Breast epithelium (tissue), 4 donors: ENCODE results near the gene CYP2B6. TPM values are rescaled to one million over a fixed set of nuclear protein-coding genes. Genes with fewer than 3 reads are reported as not detected.
"Not testable (repeated sequence)": the region's sequence is repeated elsewhere in the genome, so short reads cannot be mapped to it uniquely, and the experiment has no call there.

Experiments
- DNase-seq, 2 donors: peaks; one replicate each; pipeline ENCODE4 v3.0.0-alpha.2; 2019; ENCODE audit warnings: low spot score in 2 of 2
- H3K27ac ChIP-seq, 2 donors: fragments of 200-600 bp; sonication (generic) in 1 of 2; one replicate each; pipeline ENCODE4 v1.5.1; 2016 to 2019; ENCODE audit warnings: mild to moderate bottlenecking in 1 of 2
- H3K27me3 ChIP-seq, 2 donors: fragments of 200-600 bp; sonication (generic) in 1 of 2; one replicate each; pipeline versions ENCODE4 v1.5.1 to v1.6.0; 2017 to 2019; ENCODE audit warnings: control low read depth in 1 of 2, mild to moderate bottlenecking in 1 of 2
- H3K36me3 ChIP-seq: fragments of 200-600 bp; one replicate; pipeline ENCODE4 v1.5.1; 2019
- H3K4me1 ChIP-seq, 2 donors: fragments of 200-600 bp; sonication (generic); one replicate each; pipeline ENCODE4 v1.5.1; 2016 to 2019; ENCODE audit warnings: control low read depth in 1 of 2
- H3K4me3 ChIP-seq, 3 donors: fragments of 200-600 bp; sonication (generic); 1 replicate in 2 of 3; 2 replicates in 1 of 3; pipeline ENCODE4 v1.5.1; 2016 to 2019; ENCODE audit warnings: mild to moderate bottlenecking in 3 of 3, moderate library complexity in 2 of 3
- H3K9me3 ChIP-seq, 2 donors: fragments of 200-600 bp; sonication (generic) in 1 of 2; one replicate each; pipeline ENCODE4 v1.5.1; 2016 to 2019; ENCODE audit warnings: control low read depth in 1 of 2
- CTCF ChIP-seq, 3 donors: fragments of 450-650 bp; IDR thresholded peaks; one replicate each; pipeline ENCODE4 v1.5.1; 2016 to 2017; ENCODE audit warnings: antibody characterized with exemption in 3 of 3, mild to moderate bottlenecking in 3 of 3, moderate library complexity in 3 of 3
- POLR2A ChIP-seq: fragments of 450-650 bp; IDR thresholded peaks from one replicate; pipeline ENCODE4 v1.6.1; 2016; ENCODE audit warnings: antibody characterized with exemption, mild to moderate bottlenecking, moderate library complexity
- POLR2AphosphoS5 ChIP-seq, 3 donors: sonication (generic); formaldehyde crosslinking; IDR thresholded peaks; one replicate each; pipeline ENCODE4 v1.6.1; 2017; ENCODE audit warnings: antibody characterized with exemption in 3 of 3
- intact Hi-C: fragments of 100-400 bp; cut with DNase I; formaldehyde crosslinking; loops from one replicate; pipeline ENCODE4 v1.15.1; 2023; ENCODE audit warnings: low total_unique reads
- total RNA-seq, 3 donors: library from RNA; depleted of rRNA; stranded (reverse); fragments of >200 nt; gene quantifications; one replicate each; pipeline ENCODE4 v1.1.0, GENCODE V29; 2016

Gene CYP2B6
- total RNA-seq, 3 donors from 2014 or later, result not detected

GRCh38 chr19:40989453-40989852 is 1.6 kb upstream of the CYP2B6 start:
- intact Hi-C loops, result no loop called here
- no peak for DNase-seq
- Histone ChIP-seq H3K9me3 (no peaks in the 10 kb centered on the region), H3K27me3 (peaks cover 0 to 1% of the 10 kb centered on the region in 2 donors), H3K4me1 (no peaks in the 10 kb centered on the region), H3K36me3 (no peaks in the 10 kb centered on the region), H3K27ac (no peak overlapping the region), H3K4me3 (no peak overlapping the region)
- no peak for TF ChIP-seq POLR2AphosphoS5 (IDR thresholded peaks at IDR 0.05)
- TF ChIP-seq CTCF (IDR thresholded peaks at IDR 0.05), result no peak
- no peak for TF ChIP-seq POLR2A

GRCh38 chr19:40995355-40995754 is 4.3 kb downstream of the CYP2B6 start:
- no peak for TF ChIP-seq CTCF (IDR thresholded peaks at IDR 0.05)
- no peak for TF ChIP-seq POLR2AphosphoS5 (IDR thresholded peaks at IDR 0.05)
- no peak for TF ChIP-seq POLR2A
- Histone ChIP-seq H3K36me3 (no peaks in the 10 kb centered on the region), H3K4me3 (no peak overlapping the region), H3K27me3 (peaks cover 0 to 8% of the 10 kb centered on the region in 2 donors), H3K9me3 (no peaks in the 10 kb centered on the region), H3K27ac (no peak overlapping the region), H3K4me1 (no peaks in the 10 kb centered on the region)
- DNase-seq, result no peak
- intact Hi-C loops, result no loop called here

GRCh38 chr19:40999018-40999417 is 7.9 kb downstream of the CYP2B6 start:
- H3K27me3 ChIP-seq, H3K4me3 ChIP-seq, H3K4me1 ChIP-seq, DNase-seq, H3K36me3 ChIP-seq, H3K9me3 ChIP-seq, H3K27ac ChIP-seq, intact Hi-C loops: not testable (repeated sequence)

GRCh38 chr19:41000310-41000737 is 9.2 kb downstream of the CYP2B6 start:
- H3K4me3 ChIP-seq, result no peak overlapping the region
- H3K9me3 ChIP-seq, result no peaks in the 10 kb centered on the region
- no peaks in the 10 kb centered on the region for H3K4me1 ChIP-seq
- H3K27me3 ChIP-seq, result peaks cover 0 to 4% of the 10 kb centered on the region in 2 donors
- H3K27ac ChIP-seq, result no peak overlapping the region
- TF ChIP-seq CTCF (IDR thresholded peaks at IDR 0.05) (no peak), POLR2A (no peak), POLR2AphosphoS5 (IDR thresholded peaks at IDR 0.05) (no peak)
- DNase-seq, result no peak
- intact Hi-C loops, result no loop called here
- H3K36me3 ChIP-seq, result no peaks in the 10 kb centered on the region

- no peak overlapping the region for H3K4me3 ChIP-seq
- H3K9me3 ChIP-seq, result no peaks in the 10 kb centered on the region
- H3K4me1 ChIP-seq, result no peaks in the 10 kb centered on the region
- DNase-seq, result no peak
- intact Hi-C loops, result no loop called here
- no peaks in the 10 kb centered on the region for H3K36me3 ChIP-seq
- peaks cover 0 to under 1% of the 10 kb centered on the region in 2 donors for H3K27me3 ChIP-seq
- no peak overlapping the region for H3K27ac ChIP-seq
- TF ChIP-seq POLR2A (no peak), POLR2AphosphoS5 (IDR thresholded peaks at IDR 0.05) (no peak), CTCF (IDR thresholded peaks at IDR 0.05) (no peak)
These were observed 10.3 kb downstream of the CYP2B6 start for GRCh38 chr19:41001243-41001971.

GRCh38 chr19:41003656-41004055 is 12.6 kb downstream of the CYP2B6 start:
- H3K4me3 ChIP-seq, intact Hi-C loops: not testable (repeated sequence)

More at GRCh38 chr19:41003656-41004055, 12.6 kb downstream of the CYP2B6 start:
- H3K36me3 ChIP-seq, DNase-seq, H3K27ac ChIP-seq, H3K4me1 ChIP-seq, H3K27me3 ChIP-seq, H3K9me3 ChIP-seq: not testable (repeated sequence)
